Measurements from ENCODE around the gene FOXE1. TPM values are rescaled to one million over a fixed set of nuclear protein-coding genes. Genes with fewer than 3 reads are reported as not detected.

FOXE1 gene
- total RNA-seq, 3 donors from 2014 or later = not detected

DNA sequence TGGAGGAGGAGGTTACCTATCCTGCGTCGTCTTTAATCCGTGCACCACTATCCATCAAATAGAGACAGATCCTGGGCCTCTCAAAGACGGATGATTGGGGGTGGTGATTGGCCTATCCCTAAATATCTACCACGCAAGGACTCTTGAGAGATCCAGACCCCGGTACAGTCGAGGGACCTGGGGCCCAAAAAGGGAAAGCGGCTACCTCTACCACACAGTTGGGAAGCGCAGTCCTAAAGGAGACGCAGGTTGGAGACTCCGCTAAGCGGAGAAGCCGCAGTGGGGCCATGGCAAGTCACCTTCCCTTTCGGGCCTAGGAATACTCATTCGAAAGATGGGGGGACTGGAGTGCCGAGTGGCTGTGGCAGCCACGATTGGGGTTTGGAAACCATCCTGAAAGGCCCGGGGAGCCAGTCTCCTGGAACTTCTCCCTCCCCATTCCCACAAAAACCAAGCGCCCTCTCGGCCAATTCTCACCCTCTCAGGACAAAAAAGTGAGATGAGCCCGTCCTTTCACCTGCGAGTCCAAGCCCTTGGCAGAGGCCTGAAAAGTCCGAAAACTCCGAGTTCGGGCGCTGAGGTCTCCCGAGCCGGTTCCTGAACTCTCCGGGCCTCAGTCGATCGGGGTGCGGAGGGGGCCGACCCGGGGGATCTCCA lies 499 bp upstream of the FOXE1 start:
- TF ChIP-seq, protein P1, sequence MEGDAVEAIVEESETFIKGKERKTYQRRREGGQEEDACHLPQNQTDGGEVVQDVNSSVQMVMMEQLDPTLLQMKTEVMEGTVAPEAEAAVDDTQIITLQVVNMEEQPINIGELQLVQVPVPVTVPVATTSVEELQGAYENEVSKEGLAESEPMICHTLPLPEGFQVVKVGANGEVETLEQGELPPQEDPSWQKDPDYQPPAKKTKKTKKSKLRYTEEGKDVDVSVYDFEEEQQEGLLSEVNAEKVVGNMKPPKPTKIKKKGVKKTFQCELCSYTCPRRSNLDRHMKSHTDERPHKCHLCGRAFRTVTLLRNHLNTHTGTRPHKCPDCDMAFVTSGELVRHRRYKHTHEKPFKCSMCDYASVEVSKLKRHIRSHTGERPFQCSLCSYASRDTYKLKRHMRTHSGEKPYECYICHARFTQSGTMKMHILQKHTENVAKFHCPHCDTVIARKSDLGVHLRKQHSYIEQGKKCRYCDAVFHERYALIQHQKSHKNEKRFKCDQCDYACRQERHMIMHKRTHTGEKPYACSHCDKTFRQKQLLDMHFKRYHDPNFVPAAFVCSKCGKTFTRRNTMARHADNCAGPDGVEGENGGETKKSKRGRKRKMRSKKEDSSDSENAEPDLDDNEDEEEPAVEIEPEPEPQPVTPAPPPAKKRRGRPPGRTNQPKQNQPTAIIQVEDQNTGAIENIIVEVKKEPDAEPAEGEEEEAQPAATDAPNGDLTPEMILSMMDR (IDR thresholded peaks at IDR 0.05) = no peak
- Histone ChIP-seq H3K9me3 (no peaks in the 10 kb centered on the region), H3K4me1 (ENCODE audit: low read depth) (peaks cover 24% of the 10 kb centered on the region), H3K36me3 (ENCODE audit: low read depth) (no peaks in the 10 kb centered on the region), H3K4me3 (no peak overlapping the region)
- no peak for ATAC-seq
- intact Hi-C loops (cut with DNase I, micrococcal nuclease) = no loop called here
- no peak for DNase-seq

DNA sequence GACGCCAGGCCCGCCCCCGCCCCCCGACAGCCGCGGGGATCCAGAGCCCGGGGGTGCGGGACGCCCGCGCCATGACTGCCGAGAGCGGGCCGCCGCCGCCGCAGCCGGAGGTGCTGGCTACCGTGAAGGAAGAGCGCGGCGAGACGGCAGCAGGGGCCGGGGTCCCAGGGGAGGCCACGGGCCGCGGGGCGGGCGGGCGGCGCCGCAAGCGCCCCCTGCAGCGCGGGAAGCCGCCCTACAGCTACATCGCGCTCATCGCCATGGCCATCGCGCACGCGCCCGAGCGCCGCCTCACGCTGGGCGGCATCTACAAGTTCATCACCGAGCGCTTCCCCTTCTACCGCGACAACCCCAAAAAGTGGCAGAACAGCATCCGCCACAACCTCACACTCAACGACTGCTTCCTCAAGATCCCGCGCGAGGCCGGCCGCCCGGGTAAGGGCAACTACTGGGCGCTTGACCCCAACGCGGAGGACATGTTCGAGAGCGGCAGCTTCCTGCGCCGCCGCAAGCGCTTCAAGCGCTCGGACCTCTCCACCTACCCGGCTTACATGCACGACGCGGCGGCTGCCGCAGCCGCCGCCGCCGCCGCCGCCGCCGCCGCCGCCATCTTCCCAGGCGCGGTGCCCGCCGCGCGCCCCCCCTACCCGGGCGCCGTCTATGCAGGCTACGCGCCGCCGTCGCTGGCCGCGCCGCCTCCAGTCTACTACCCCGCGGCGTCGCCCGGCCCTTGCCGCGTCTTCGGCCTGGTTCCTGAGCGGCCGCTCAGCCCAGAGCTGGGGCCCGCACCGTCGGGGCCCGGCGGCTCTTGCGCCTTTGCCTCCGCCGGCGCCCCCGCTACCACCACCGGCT lies 1.0 kb downstream of the FOXE1 start:
- H3K4me1 ChIP-seq (ENCODE audit: low read depth) = peaks cover 19% of the 10 kb centered on the region
- no peaks in the 10 kb centered on the region for H3K9me3 ChIP-seq
- peak; percentile 56 for ATAC-seq
- H3K36me3 ChIP-seq (ENCODE audit: low read depth) = no peaks in the 10 kb centered on the region
- TF ChIP-seq, protein P1 (IDR thresholded peaks at IDR 0.05) = no peak
- peak in 1 of 3 donors; percentile 17 for DNase-seq
- intact Hi-C loops (cut with DNase I, micrococcal nuclease) = no loop called here
- H3K4me3 ChIP-seq = no peak overlapping the region

DNA sequence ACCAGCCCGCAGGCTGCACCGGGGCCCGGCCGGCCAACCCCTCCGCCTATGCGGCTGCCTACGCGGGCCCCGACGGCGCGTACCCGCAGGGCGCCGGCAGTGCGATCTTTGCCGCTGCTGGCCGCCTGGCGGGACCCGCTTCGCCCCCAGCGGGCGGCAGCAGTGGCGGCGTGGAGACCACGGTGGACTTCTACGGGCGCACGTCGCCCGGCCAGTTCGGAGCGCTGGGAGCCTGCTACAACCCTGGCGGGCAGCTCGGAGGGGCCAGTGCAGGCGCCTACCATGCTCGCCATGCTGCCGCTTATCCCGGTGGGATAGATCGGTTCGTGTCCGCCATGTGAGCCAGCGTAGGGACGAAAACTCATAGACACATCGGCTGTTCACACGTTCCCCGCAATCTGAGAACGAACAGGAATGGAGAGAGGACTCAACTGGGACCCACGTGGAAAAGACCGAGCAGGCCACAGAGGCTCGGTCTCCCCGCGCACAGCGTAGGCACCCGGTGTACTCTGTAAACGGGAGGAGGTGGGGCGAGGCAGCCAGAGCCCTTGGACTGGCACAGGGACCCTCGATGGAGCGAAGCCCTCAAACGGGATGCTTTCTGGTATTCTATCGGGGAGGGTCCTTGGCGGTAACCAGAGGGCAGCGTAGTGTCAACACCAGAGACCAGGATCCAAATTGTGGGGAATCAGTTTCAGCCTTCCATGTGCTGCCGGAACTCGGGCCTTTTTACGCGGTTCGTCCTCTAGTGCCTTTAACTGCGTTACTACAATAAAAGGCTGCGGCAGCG lies 1.9 kb downstream of the FOXE1 start:
- DNase-seq (no peak), ATAC-seq (no peak)
- H3K4me3 ChIP-seq = no peak overlapping the region
- peaks cover 19% of the 10 kb centered on the region for H3K4me1 ChIP-seq (ENCODE audit: low read depth)
- no peaks in the 10 kb centered on the region for H3K36me3 ChIP-seq (ENCODE audit: low read depth)
- TF ChIP-seq, protein P1 (IDR thresholded peaks at IDR 0.05) = no peak
- H3K9me3 ChIP-seq = no peaks in the 10 kb centered on the region
- intact Hi-C loops (cut with DNase I, micrococcal nuclease) = no loop called here

DNA sequence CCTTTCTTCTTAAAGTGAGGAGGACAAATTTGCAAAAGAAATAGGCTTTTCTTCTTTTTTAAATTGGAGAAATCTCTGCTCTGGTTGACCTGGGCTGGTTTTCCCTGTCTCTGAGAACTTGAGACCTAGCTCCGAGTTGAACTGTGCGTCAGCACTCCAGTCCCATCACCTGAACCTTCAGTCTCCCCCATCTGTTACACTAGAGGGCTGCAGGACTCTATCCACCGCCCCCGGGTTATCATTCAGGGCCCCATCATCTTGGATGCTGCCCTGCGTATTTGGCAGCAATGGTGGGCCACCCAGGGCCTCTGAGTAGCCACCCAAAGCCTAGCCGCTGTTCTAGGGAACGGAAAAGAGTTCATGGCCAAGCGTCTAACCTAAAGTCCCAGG lies 2.5 kb downstream of the FOXE1 start:
- Histone ChIP-seq H3K9me3 (no peaks in the 10 kb centered on the region), H3K4me1 (ENCODE audit: low read depth) (peaks cover 19% of the 10 kb centered on the region), H3K4me3 (no peak overlapping the region), H3K36me3 (ENCODE audit: low read depth) (no peaks in the 10 kb centered on the region)
- intact Hi-C loops (cut with DNase I, micrococcal nuclease) = no loop called here
- no peak for ATAC-seq
- TF ChIP-seq, protein P1 (IDR thresholded peaks at IDR 0.05) = no peak
- DNase-seq = no peak

DNA sequence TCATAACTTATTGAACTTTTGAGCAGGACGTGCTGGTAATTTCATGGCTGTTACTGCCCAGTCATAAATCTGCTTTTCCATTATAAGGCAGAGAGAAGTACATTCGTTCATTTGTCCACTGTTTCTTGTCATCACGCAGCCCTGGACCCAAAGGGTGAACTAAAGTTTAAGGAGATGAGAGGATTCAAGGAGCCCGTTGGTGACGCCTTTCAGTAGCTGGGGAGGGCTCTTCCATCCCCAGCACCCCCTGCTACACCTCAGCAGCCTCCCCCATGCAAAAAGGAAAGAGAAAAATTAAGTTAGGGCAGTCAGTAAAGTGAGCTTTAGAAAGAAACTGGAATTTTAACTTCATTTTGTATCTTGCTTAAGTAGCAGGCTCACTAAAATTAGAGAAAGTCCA lies 2.9 kb downstream of the FOXE1 start:
- H3K9me3 ChIP-seq = no peaks in the 10 kb centered on the region
- no peak overlapping the region for H3K4me3 ChIP-seq
- H3K4me1 ChIP-seq (ENCODE audit: low read depth) = peaks cover 19% of the 10 kb centered on the region
- TF ChIP-seq, protein P1 (IDR thresholded peaks at IDR 0.05) = no peak
- ATAC-seq (no peak), DNase-seq (no peak)
- H3K36me3 ChIP-seq (ENCODE audit: low read depth) = no peaks in the 10 kb centered on the region
- intact Hi-C loops (cut with DNase I, micrococcal nuclease) = no loop called here

Data from mucosa of descending colon (tissue), 3 donors.